ENCODE results near the gene HPGD. TPM values are rescaled to one million over a fixed set of nuclear protein-coding genes. Genes with fewer than 3 reads are reported as not detected.

HPGD gene
- total and polyA plus RNA-seq, 3 donors from 2014 or later: 2.1 to 3.0 (median 2.2) TPM

GRCh38 chr4:174451718-174452296, 70.5 kb downstream of the HPGD start:
- Histone ChIP-seq H3K36me3 (ENCODE audit: low read depth, missing control alignments) (no peaks in the 10 kb centered on the region), H3K4me3 (no peak overlapping the region), H3K27ac (no peak overlapping the region), H3K9me3 (no peaks in the 10 kb centered on the region), H3K27me3 (no peaks in the 10 kb centered on the region), H3K4me1 (no peaks in the 10 kb centered on the region)
- intact Hi-C loops (cut with DNase I; ENCODE audit: low total_unique reads): no loop called here
- WGBS, 2 donors: 81% methylated on average over 2 of the region's 2 CpGs
- TF ChIP-seq CTCF (IDR thresholded peaks at IDR 0.05) (no peak), POLR2A (IDR thresholded peaks at IDR 0.05) (no peak)
- no peak for DNase-seq

GRCh38 chr4:174450786-174451125, 71.5 kb downstream of the HPGD start:
- no peak for DNase-seq
- TF ChIP-seq CTCF (IDR thresholded peaks at IDR 0.05): no peak
- no peak for TF ChIP-seq POLR2A (IDR thresholded peaks at IDR 0.05)
- Histone ChIP-seq H3K4me1 (no peaks in the 10 kb centered on the region), H3K27me3 (no peaks in the 10 kb centered on the region), H3K27ac (no peak overlapping the region), H3K9me3 (no peaks in the 10 kb centered on the region), H3K4me3 (no peak overlapping the region), H3K36me3 (ENCODE audit: low read depth, missing control alignments) (no peaks in the 10 kb centered on the region)
- intact Hi-C loops (cut with DNase I; ENCODE audit: low total_unique reads): no loop called here
- WGBS, 2 donors: 69 to 77% methylated on average over 3 of the region's 3 CpGs

- H3K36me3 ChIP-seq (ENCODE audit: low read depth, missing control alignments): no peaks in the 10 kb centered on the region
- H3K9me3 ChIP-seq: no peaks in the 10 kb centered on the region
- H3K4me1 ChIP-seq: no peaks in the 10 kb centered on the region
- TF ChIP-seq CTCF (IDR thresholded peaks at IDR 0.05) (no peak), POLR2A (IDR thresholded peaks at IDR 0.05) (no peak)
- H3K4me3 ChIP-seq: no peak overlapping the region
- H3K27ac ChIP-seq: no peak overlapping the region
- intact Hi-C loops (cut with DNase I; ENCODE audit: low total_unique reads): no loop called here
- WGBS, 2 donors: 40 to 54% methylated on average over 5 of the region's 5 CpGs
- H3K27me3 ChIP-seq: no peaks in the 10 kb centered on the region
- DNase-seq: no peak
These were observed 72.1 kb downstream of the HPGD start for GRCh38 chr4:174449944-174450785.

GRCh38 chr4:174449152-174449551, 73.1 kb downstream of the HPGD start:
- no peaks in the 10 kb centered on the region for H3K27me3 ChIP-seq
- no peak for TF ChIP-seq CTCF (IDR thresholded peaks at IDR 0.05)
- TF ChIP-seq POLR2A (IDR thresholded peaks at IDR 0.05): no peak
- WGBS, 2 donors: 96 to 100% methylated on average over 1 of the region's 1 CpG
- no peaks in the 10 kb centered on the region for H3K36me3 ChIP-seq (ENCODE audit: low read depth, missing control alignments)
- no peak overlapping the region for H3K27ac ChIP-seq
- intact Hi-C loops (cut with DNase I; ENCODE audit: low total_unique reads): no loop called here
- no peaks in the 10 kb centered on the region for H3K4me1 ChIP-seq
- DNase-seq: no peak
- no peak overlapping the region for H3K4me3 ChIP-seq
- no peaks in the 10 kb centered on the region for H3K9me3 ChIP-seq
